HFFc6 (cell line): Measurements from ENCODE around the gene SRSF1. TPM values are rescaled to one million over a fixed set of nuclear protein-coding genes. Genes with fewer than 3 reads are reported as not detected.

Source experiments
- DNase-seq: peaks from one replicate; pipeline ENCODE4 v3.0.0-alpha.2; 2018
- H3K27ac Mint-ChIP-seq: 2 replicates; pipeline ENCODE4 v1.8.0; 2020; ENCODE audit warnings: mild to moderate bottlenecking, mixed read lengths
- H3K27me3 Mint-ChIP-seq: 2 replicates; pipeline ENCODE4 v1.8.0; 2021; ENCODE audit warnings: mild to moderate bottlenecking, moderate library complexity, mixed read lengths; ENCODE audit not compliant: insufficient read depth
- H3K36me3 Mint-ChIP-seq: 2 replicates; pipeline ENCODE4 v1.8.0; 2021; ENCODE audit warnings: low read depth, mixed read lengths
- H3K4me1 Mint-ChIP-seq: 2 replicates; pipeline ENCODE4 v1.8.0; 2020; ENCODE audit warnings: low read depth, mixed read lengths
- H3K4me3 Mint-ChIP-seq: 2 replicates; pipeline ENCODE4 v1.8.0; 2020; ENCODE audit warnings: mild to moderate bottlenecking, moderate library complexity, mixed read lengths
- H3K9me3 Mint-ChIP-seq: 2 replicates; pipeline ENCODE4 v1.8.0; 2020; ENCODE audit warnings: mild to moderate bottlenecking, mixed read lengths
- total RNA-seq, 6 experiments: library from RNA; stranded (reverse); fragmentation: NEBNext Ultra II Directional; extraction: Animal tissue kit (Norgen Biotek cat#: 25700); gene quantifications; 2 replicates in 1 of 6; 3 replicates in 5 of 6; pipeline ENCODE4 v1.2.3, GENCODE V29; 2021
- TF ChIP-seq, protein P1 (sequence below): fragments of 200-600 bp; sonication (generic); IDR thresholded peaks from 2 replicates; pipeline ENCODE4 v1.5.0; 2021; ENCODE audit warnings: antibody characterized with exemption, mild to moderate bottlenecking

SRSF1 gene
- total RNA-seq, 6 experiments from 2014 or later, result 216 to 296 (median 271) TPM

DNA sequence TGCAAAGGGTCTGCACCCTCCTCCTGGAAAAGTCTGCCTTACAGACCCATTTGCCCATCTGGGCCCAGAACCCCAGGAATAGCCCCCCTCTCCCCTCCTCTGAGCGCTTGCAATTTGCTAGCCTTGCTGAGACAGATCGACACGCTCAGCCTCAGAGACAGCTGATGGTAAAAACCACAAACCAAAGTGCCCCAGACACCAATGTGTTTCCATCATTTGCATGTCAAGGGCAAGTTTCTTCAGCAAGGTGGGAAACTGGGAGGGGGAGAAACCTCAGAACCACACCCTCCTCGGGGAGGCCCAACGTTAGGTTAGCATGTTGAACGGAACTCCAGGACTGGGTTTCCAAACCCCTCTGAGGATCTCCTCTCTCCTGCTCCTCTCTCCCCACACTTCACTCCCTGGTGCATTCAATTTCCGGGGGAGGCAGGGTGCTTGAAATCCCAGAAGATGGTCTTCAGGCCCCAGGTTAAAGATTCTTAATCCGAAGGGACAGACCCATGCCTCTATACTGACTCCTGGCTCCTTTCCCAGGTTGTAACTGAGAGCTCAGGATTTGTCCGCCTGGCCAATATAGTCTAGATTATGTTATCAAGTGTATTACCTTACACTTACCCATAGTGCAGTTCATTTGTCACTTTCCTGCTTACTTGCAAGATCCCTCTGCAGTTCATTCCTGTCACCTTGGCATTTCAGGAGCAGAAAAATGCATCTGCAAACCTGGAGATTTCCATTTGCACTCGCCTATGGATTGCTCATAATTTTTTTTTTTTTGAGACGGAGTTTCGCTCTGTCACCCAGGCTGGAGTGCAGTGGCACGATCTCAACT, 50.5 kb downstream of the SRSF1 start:
- Mint-ChIP-seq H3K4me1 (peaks cover 41% of the 10 kb centered on the region), H3K36me3 (no peaks in the 10 kb centered on the region), H3K4me3 (peak overlapping the region; percentile 79), H3K27me3 (peaks cover 8% of the 10 kb centered on the region), H3K27ac (no peak overlapping the region), H3K9me3 (no peaks in the 10 kb centered on the region)
- TF ChIP-seq, protein P1, sequence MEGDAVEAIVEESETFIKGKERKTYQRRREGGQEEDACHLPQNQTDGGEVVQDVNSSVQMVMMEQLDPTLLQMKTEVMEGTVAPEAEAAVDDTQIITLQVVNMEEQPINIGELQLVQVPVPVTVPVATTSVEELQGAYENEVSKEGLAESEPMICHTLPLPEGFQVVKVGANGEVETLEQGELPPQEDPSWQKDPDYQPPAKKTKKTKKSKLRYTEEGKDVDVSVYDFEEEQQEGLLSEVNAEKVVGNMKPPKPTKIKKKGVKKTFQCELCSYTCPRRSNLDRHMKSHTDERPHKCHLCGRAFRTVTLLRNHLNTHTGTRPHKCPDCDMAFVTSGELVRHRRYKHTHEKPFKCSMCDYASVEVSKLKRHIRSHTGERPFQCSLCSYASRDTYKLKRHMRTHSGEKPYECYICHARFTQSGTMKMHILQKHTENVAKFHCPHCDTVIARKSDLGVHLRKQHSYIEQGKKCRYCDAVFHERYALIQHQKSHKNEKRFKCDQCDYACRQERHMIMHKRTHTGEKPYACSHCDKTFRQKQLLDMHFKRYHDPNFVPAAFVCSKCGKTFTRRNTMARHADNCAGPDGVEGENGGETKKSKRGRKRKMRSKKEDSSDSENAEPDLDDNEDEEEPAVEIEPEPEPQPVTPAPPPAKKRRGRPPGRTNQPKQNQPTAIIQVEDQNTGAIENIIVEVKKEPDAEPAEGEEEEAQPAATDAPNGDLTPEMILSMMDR, result no peak
- no peak for DNase-seq

DNA sequence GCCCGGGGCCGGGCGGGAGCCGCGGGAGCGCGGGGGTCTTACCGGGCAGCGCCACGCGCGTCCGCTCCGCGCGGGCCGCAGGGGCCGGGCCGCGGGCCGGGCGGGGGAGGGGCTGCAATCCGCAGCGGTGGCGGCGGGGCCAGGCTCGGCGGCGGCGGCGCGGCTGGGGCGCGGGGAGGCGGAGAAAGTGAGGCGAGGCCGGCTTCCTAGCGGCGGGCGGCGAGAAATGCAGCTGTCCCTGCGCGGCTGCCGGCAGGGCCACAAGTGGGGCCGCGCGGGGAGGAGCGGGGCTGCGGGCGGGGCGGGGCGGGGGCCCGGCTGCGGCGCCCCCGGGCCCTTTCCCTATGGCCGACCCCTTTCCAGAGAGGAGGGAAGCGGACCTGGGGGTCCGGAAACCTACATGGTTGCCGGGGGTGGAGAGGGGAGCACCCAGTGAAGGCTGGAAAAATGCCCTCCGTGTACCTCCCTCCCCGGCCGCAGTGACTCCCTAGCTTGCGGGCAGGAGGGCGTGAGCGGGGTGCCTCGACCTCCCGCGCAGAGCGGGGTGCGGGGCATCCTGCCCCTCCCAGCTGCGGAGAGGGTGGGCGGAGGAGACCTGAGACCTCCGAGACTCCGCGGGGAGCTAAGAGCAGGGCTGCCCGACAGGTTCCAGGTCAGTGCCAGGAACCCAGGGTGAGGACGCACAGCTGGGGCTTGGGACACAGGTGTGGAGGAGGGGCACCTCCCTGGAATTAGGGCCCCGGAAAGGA, 51.7 kb downstream of the SRSF1 start, which contains the start of gene CUEDC1:
TSS of gene CUEDC1 (minus strand) at position 230 of the 749 bp plus-strand sequence. CDS start 69,848 bp downstream, outside the sequence.
- H3K36me3 Mint-ChIP-seq, result no peaks in the 10 kb centered on the region
- H3K4me1 Mint-ChIP-seq, result peaks cover 52% of the 10 kb centered on the region
- H3K27ac Mint-ChIP-seq, result peak within 1 kb of the TSS; percentile 96

DNA sequence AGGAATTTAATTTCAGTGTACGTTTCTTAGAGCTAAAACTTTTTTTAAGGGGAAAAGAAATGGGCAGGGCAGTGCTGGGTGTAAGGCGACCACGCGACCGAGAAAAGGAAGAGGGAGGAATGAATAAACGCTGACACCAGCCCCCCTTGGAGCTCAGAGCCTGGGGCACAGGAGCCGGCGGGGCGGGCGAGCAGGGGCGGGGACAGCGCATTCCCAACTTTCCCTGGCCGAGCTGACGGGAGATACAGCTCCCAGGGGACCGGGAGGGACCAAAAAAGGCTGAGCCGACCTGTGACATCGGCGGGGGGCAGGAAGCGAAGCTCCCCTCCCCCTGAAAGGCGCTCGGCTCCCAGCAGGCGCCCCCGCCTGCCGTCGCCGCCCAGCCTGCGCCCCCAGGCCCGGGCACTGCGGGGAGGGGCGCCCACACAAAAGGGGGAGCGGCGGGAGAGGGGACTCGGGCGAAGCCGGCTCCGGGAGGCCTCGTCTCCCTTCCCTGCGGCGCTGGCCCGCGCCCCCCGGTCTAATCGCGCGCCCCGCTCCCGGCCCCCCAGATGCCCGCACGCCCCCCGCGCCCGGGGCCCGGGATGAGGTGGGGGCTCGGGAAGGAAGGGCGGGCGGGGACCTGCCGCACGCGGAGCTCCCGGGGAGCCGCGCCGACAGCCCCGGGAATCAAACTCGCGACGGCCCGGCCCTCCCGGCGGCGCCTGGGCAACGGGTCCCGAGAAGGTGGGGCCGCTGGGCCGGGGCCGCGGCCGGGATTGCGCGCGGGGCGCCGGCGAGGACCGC, 52.5 kb downstream of the SRSF1 start:
- peak; percentile 63 for DNase-seq
- TF ChIP-seq, protein P1, result no peak
- Mint-ChIP-seq H3K4me1 (peaks cover 60% of the 10 kb centered on the region), H3K36me3 (no peaks in the 10 kb centered on the region), H3K9me3 (no peaks in the 10 kb centered on the region), H3K27ac (peak overlapping the region; percentile 96), H3K27me3 (peaks cover 6% of the 10 kb centered on the region), H3K4me3 (peak overlapping the region; percentile 87)

More for the DNA sequence above, 51.7 kb downstream of the SRSF1 start, which contains the start of gene CUEDC1:
- peak; percentile 61 for DNase-seq
- TF ChIP-seq, protein P1, result peak; percentile 63
- Mint-ChIP-seq H3K9me3 (no peaks in the 10 kb centered on the region), H3K27me3 (peaks cover 6% of the 10 kb centered on the region), H3K4me3 (peak within 1 kb of the TSS; percentile 87)

DNA sequence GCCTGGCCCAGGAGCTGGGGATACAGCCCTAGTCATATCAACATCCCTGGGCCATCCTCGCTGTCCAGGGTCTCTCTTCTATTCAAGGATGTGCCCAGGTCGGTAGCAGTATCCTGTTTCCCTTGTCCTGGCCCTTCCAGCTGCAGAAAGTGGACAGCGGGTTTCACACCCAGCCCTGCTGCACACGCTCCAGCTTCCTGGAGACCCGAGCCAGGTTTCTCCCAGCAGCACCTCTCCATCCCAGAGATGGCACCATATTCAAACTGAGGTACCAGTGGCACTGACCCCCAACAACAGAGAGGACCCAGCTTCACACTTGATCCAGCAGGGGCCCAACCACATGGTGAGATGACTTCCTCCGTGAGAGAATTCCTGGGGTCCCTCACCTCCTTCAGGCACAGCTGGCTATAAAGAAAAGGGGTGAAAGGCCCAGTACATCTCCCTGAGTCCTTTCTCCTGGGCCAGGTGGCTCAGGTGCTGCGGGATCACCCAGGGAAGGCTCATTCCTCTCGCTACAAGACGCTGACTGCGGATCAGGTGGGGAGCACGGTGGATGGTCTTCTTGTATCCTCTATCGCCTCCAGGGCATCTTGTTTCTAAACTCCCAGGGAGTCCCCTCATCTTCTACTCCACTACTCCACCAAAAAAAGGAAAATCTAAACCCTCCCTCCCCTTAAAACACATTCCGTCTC, 53.2 kb downstream of the SRSF1 start:
- no peaks in the 10 kb centered on the region for H3K9me3 Mint-ChIP-seq
- H3K36me3 Mint-ChIP-seq, result no peaks in the 10 kb centered on the region
- H3K27ac Mint-ChIP-seq, result peak overlapping the region; percentile 96
- no peak for DNase-seq
- H3K4me1 Mint-ChIP-seq, result peaks cover 67% of the 10 kb centered on the region
- peak overlapping the region; percentile 87 for H3K4me3 Mint-ChIP-seq
- TF ChIP-seq, protein P1, result no peak
- peaks cover 4% of the 10 kb centered on the region for H3K27me3 Mint-ChIP-seq

Other genes with a start within 250 kb of the SRSF1 start
- 10 to 100 TPM; 47.0 to 62.5 (median 56.4) TPM for gene MRPS23, start 157.2 kb downstream of the SRSF1 start, total RNA-seq
- 10 to 100 TPM; 34.0 to 41.0 (median 34.9) TPM for gene CUEDC1, start 51.8 kb downstream of the SRSF1 start, total RNA-seq
- 10 to 100 TPM; 41.7 to 56.5 (median 51.8) TPM for gene VEZF1, start 19.0 kb downstream of the SRSF1 start, total RNA-seq
- gene DYNLL2, start 76.2 kb upstream of the SRSF1 start, total RNA-seq, result 10 to 100 TPM; 31.8 to 38.9 (median 35.5) TPM
- gene OR4D1, start 141.1 kb upstream of the SRSF1 start, total RNA-seq, result not detected
- gene OR4D2, start 159.7 kb upstream of the SRSF1 start, total RNA-seq, result not detected
- not detected for gene EPX, start 185.5 kb upstream of the SRSF1 start, total RNA-seq
- 10 to 100 TPM in 1 of 6 experiments, 1 to 10 TPM in 5; 8.3 to 10.4 (median 8.9) TPM for gene MKS1, start 212.0 kb upstream of the SRSF1 start, total RNA-seq
- gene LPO, start 231.3 kb upstream of the SRSF1 start, total RNA-seq, result not detected